Anterior cingulate cortex (tissue), 58 donors: ENCODE measurements around the gene ZMIZ1.

Experiments
- DNase-seq, 58 donors: peaks; one replicate each; lab custom pipeline; 2025; lab: John Stamatoyannopoulos, UW

Gene ZMIZ1

DNA sequence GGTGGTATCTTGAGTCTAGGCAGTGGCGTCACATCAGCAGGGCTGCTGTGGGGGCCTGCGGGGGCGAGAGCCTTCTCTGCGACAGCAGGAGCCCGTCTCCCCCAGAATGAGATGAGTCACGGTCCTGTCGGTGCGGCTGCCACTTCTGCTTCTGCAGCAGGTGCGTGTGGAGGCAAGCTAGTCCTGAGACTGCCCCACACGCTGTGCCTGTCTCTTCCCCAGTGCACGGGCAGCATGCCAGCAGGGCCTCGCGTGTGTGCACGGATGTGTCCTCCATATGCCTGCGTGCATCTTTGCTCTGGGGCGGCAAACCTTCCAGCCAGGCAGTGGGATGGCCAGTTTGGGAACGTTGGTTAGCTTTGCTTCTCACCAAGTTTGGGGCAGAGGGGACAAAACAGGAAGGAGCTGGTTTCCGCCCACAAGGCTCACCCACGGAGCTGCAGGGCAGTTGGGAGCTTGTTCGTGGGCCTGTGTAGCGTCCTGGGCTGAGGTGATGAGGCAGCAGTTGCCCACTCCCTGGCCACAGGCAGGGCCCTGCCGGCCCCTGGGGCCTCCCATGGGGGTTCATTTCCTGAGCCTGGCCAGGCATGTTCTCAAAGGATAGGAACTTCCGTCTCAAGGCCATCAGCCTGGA is 217.7 kb downstream of the ZMIZ1 start:
- peak in 51 of 58 donors; percentile 34 to 88 (median 62) for DNase-seq

GRCh38 chr10:79287973-79288723 is 219.4 kb downstream of the ZMIZ1 start:
- no peak for DNase-seq

- DNase-seq = no peak
Measured at GRCh38 chr10:79289801-79290200, 221.0 kb downstream of the ZMIZ1 start.

DNA sequence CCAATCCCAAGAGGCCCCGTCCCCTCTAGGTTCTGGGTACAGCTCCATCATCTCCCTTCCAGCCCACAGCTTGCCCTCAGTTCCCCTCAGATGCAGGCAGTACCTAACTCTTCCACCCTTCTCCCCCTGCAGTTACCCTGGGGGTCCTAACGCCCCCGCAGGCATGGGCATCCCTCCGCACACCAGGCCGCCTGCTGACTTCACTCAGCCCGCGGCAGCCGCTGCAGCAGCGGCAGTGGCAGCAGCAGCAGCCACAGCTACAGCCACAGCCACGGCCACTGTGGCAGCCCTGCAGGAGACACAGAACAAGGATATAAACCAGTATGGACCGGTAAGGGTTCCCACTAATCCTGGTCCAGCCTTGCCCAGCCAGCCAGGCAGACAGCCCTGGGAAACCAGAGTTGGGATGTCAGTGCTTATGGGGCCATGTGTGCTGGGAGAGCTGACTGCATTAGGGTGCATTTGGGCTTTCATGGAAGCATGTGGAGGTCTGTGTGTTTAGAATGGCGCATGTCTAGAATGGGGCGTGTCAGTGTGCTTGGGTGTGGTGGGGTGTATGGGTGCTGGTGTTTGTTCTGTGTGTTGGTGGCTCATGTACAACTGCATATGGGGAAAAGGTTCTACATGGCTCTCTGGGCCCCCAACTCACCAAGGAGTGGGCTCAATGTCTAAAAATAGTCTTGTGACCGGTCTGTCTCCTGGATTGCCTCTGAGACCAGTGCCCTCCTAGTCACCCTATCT is 223.4 kb downstream of the ZMIZ1 start:
- DNase-seq = no peak

DNA sequence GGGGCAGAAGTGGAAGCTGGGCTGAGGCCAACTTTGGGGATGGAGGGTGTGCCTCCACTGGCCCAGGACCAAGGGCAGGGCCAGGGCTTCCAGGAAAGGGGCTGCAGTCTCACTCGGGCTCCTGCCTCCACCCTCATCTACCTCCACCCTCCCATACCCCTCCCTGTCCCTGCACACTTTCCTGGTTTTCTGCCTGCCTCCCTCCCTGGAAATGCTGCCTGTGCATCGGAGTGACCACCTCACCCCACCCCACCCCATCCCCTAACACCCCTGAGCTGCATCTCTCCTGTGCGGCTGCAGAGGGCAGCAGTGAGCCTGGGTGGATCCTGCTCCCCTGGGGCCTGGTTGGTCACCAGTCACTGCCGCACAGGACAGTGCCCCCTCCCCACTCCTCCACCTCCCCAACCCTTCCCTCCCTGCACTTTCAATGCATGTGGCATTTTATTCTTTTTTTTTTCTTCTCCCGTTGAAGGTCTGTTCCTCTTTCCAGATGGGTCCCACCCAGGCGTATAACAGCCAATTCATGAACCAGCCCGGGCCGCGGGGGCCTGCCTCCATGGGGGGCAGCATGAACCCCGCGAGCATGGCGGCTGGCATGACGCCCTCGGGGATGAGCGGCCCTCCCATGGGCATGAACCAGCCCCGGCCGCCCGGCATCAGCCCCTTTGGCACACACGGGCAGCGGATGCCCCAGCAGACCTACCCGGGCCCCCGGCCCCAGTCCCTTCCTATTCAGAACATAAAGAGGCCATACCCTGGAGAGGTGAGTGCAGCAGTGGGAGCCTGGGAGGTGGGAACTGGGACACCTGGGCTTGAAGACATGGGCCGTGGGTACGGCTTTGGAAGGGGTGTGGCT is 224.4 kb downstream of the ZMIZ1 start:
- peak in 3 of 58 donors; percentile 31 to 39 (median 37) for DNase-seq

DNA sequence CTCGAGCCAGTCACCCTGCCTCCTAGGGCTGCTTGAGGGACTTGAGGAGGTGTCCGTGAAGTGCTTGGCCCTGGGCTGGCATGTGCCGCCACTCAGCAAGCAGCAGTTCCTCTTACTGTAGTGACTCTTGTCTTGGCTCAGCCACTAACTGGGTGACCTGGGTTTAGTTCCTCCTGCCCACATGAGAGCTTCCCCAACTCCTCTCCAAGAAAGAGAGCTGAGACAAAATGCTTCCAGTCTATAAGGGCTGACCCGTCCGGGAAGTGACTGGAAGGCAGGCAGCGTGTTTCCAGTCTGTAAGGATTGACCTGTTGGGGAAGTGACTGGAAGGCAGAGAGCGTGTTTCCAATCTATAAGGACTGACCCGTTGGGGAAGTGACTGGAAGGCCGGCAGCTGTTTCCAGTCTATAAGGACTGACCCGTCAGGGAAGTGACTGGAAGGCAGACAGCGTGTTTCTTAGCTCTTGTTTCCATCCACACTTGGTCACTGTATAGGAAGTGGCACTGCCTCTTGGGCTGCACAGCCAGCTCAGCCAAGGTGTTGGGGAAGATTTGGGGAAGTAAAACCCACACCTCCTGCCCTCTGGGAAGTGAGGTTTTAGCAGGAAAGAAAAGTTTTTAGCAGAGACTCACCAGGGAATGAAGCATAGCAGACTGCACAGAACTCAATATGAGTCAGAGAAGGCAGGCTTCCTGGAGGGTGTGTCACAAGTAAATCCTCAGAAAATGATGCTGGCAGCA is 225.2 kb downstream of the ZMIZ1 start:
- peak in 10 of 58 donors; percentile 27 to 77 (median 47) for DNase-seq

- DNase-seq = peak in 3 of 58 donors; percentile 29 to 30 (median 30)
Measured at GRCh38 chr10:79295563-79295962, 226.8 kb downstream of the ZMIZ1 start.

GRCh38 chr10:79296431-79296830 is 227.7 kb downstream of the ZMIZ1 start:
- no peak for DNase-seq

- peak in 3 of 58 donors; percentile 36 to 38 (median 37) for DNase-seq
Measured at GRCh38 chr10:79298403-79299244, 229.9 kb downstream of the ZMIZ1 start.

DNA sequence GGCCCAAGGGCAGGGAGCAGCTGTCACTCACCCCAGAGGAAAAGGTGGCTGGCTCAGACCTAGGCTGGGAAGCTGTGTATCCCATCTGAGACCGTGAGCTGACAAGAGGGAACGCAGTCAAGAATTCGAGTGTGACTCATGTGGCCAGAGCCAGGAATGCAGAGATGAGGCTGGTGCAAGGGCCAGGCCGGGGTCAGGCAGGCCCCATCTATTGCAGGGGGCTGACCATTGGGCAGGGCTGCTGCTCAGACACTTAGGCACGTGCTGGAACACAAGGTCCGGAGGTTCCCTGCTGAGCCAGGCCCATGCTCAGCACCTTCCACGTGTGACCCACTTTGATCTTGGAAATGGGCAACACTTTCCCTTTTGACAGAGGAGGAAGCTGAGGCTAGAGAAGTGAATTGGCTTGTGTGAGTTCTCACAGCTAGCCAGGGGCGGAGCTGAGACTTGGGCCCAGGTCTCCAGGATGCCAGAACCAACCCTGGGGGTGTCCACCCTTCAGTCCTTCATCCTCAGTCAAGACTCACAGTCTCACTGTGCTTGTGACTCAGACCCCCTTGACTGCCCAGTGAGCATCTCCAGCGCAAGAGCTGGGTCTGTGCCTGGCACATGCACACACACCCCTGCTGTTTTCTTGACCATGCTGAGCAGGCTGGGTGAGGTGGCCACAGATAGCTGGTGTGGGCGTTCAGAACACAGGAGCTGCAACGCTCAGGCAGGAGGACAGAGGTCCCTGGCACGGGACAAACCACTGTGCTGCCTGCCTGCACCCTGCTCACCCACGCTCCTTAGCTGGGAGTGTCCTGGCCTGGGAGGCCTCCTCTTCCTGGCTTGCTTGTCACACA is 230.9 kb downstream of the ZMIZ1 start:
- no peak for DNase-seq

DNA sequence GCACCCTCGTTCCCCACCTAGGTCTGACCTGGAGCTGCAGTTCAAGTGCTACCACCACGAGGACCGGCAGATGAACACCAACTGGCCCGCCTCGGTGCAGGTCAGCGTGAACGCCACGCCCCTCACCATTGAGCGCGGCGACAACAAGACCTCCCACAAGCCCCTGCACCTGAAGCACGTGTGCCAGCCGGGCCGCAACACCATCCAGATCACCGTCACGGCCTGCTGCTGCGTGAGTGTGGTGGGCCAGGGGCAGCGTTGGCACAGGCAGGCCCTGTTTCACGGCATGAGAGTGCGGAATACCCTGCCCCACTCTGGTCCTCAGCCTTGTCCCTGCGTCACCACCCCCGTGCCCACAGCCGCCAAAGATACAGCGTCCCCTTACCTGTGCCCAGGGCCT is 231.9 kb downstream of the ZMIZ1 start:
- DNase-seq = no peak

- no peak for DNase-seq
Measured at GRCh38 chr10:79301754-79302530, 233.2 kb downstream of the ZMIZ1 start.

DNA sequence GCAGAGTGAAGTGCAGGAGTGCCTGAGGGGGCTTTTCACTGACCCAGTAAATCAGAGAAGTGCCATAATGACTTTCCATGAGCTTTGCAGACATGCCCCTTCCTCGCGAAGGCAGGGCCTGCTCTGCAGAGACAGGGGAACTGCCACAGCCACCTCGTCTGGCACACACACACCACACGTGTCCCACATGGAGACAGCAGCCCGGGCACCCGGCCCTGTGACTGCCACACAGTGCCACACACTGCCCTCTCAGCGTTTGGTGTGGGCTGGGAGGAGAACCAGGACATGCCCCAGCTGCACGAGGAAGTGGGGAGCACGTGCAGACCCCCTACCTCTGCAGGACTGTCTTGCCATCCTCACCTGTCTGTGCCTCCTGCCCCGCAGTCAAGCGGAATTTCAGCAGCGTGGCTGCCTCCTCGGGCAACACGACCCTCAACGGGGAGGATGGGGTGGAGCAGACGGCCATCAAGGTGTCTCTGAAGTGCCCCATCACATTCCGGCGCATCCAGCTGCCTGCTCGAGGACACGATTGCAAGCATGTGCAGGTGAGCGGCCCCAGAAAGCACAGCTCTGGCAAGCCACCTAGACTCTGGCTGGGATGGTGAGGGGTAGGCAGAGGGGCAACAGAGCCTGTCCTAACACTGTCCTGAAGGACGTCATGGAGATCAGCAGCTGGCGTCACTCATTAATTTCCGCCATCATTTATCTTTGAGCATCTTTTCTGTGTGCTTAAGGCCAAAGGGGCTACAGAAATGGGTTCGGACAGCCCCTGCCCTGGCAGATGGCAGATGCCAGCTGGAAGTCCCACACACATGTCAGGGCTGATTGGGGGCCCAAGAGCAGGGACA is 235.1 kb downstream of the ZMIZ1 start:
- no peak for DNase-seq

- no peak for DNase-seq
Measured at GRCh38 chr10:79304479-79305087, 235.8 kb downstream of the ZMIZ1 start.

DNA sequence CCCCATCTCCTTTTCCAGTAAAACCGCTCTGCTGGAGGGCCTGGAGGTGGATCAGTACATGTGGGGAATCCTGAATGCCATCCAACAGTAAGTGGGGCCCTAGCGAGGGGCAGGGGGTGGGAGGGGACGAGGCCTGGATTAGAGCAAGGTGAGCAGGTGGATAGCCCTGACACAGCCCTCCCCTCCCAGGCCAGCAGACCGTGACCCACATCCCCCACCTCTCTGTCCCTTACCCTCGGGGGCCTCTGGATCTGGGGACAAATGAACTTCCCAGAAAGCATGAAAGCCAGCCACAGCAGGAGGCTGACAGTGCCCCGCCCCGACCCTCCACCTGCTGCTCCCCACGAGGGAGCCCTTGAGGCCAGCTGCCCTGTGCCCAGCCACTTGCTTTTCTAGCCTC is 236.7 kb downstream of the ZMIZ1 start:
- no peak for DNase-seq

GRCh38 chr10:79305988-79306387 is 237.2 kb downstream of the ZMIZ1 start:
- DNase-seq = no peak
